Superior temporal gyrus (tissue), 1 donor: Measurements from ENCODE around the gene THNSL1.
"Not testable (repeated sequence)": the region's sequence is repeated elsewhere in the genome, so short reads cannot be mapped to it uniquely, and the experiment has no call there.

Source experiments
- DNase-seq: peaks from one replicate; pipeline ENCODE4 v3.0.0-alpha.2; 2016; ENCODE audit errors: extremely low spot score

THNSL1 gene, protein sequence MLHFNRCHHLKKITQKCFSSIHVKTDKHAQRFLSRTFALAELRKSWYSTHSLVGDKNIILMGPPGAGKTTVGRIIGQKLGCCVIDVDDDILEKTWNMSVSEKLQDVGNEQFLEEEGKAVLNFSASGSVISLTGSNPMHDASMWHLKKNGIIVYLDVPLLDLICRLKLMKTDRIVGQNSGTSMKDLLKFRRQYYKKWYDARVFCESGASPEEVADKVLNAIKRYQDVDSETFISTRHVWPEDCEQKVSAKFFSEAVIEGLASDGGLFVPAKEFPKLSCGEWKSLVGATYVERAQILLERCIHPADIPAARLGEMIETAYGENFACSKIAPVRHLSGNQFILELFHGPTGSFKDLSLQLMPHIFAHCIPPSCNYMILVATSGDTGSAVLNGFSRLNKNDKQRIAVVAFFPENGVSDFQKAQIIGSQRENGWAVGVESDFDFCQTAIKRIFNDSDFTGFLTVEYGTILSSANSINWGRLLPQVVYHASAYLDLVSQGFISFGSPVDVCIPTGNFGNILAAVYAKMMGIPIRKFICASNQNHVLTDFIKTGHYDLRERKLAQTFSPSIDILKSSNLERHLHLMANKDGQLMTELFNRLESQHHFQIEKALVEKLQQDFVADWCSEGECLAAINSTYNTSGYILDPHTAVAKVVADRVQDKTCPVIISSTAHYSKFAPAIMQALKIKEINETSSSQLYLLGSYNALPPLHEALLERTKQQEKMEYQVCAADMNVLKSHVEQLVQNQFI

DNA sequence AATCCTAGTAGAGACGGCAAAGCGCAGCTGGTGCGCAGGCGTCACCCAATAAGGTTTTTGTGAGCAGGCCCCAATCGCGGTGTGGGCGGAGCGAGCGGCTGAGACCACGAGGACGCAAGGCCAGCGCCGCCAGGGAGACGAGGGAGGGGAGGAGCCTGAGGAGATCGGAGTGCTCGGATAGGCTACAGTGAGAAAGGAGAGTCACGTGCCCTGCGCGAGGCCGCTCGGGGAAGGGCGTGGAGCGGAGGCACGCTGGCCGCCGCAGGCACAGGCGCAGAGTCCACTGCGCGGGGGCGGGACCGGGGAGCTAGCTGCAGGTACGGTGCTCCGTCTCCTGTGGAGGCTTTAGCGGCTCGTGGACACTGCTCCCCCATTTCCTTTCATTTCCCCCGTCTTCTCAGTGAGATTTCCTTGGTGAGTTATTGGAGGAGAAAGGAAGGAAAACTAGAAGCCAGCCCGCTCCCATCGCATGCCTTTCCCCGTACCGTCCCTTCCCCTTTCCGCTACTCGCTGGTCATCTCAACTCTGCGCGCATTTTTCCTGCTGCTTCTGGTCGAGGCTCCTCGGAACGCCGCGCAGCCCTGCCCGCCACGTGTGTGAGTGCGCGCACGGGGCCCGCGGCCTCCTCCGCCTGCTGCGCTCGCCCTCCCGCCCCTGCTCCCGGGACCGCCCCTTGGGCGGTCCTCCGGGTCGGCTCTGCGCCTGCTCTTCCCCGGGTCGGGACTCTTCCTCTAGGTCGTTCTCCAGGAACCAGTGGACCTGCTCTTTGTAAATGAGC is at the start of gene THNSL1:
THNSL1 (plus strand) TSS at position 237 of the 778 bp plus-strand sequence. CDS start 6,612 bp downstream, outside the sequence.
- peak; percentile 99 for DNase-seq

DNA sequence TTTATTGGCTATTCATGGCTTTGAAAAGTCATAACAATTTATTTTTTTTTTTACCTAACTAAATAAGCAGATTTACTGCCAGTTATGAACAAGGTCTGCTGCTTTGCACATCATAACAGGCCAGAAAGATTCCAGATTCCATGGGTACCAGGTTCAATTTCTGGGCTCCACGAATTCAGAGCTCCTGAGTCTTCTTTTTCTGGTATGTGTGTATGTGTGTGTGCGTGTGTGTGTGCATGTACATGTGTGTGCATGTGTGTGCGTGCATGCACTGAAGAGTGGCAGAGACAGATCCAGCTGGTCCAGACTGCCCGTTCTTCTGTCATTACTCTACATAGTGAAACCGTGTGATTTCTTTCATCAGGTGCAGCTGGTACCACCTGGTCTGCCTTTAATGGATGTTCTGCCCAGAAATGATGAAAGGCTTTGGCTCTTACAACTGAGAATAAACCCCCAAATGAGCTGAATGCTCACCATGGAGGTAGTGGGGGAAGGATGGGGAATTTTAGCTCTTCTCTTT is 49.4 kb upstream of the THNSL1 start:
- DNase-seq = no peak

DNA sequence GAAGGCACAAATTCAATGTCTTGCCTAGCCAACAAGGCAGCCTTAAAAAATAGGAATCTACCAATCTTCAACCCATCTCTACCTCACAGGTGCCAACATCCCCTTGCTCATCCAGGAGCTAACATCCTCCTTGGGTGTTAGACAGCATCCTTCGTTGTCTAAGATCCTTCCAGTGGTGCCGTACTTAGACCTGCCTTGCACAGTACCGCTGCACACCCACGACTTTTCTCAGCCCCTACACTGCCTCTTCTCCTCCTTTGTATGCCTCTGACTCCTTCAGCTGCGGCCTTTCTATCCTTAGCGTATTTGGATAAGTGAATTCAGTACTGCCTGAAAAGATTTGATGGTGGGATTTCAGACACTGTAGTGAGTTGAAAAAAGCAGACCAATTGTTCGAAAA is 48.1 kb upstream of the THNSL1 start:
- no peak for DNase-seq

DNA sequence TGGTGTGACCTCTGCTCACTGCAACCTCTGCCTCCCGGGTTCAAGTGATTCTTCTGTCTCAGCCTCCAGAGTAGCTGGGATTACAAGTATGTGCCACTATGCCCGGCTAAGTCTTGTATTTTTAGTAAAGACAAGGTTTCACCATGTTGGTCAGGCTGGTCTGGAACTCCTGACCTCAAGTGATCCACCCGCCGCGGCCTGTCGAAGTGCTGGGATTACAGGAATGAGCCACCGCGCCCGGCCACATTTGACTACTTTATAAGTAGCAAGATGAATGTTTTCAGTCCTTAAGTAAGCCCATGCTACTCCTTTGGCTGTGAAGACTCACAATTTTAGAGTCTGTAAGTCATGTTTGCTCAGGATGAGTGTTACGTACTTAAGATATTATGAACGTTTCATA is 47.5 kb upstream of the THNSL1 start:
- not testable (repeated sequence) for DNase-seq

DNA sequence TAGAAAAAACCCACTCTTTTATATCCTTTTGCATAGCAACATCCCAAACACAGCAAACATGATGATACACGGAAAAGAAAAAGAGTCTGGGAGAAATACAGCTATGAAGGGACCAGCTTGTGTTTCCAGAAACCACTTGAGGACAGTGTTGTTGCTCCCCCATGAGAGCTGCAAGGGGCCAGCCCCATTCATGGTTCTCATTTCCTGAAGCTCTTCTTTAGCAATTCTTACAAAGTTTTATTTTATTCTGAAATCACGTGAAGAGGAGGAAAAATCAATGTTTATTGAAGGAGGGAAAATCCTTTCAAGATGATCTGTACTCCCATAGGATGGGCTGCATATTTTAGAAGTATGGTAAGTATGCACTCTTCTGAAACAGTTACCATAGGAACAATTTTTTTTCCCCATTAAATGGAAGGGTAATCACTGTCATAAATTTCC is 46.6 kb upstream of the THNSL1 start:
- no peak for DNase-seq

DNA sequence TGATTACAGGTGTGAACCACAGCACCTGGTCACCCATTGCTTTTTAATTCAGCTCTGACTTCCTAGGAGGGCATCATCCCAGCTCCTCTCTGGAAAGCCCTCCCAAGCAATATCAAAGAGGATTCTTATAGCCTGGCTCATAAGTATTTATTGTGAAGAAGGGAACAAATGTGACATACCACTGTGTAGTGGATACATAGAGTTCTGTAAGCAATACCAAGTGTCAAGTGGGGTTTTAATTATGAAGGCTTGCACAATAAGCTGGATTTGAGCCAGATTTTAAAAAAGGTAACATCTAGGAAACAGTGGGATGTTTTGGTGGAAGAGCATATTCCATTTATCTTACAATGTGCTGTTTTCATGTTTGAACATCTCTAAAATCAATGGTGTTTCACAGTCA is 45.0 kb upstream of the THNSL1 start:
- DNase-seq = no peak

DNA sequence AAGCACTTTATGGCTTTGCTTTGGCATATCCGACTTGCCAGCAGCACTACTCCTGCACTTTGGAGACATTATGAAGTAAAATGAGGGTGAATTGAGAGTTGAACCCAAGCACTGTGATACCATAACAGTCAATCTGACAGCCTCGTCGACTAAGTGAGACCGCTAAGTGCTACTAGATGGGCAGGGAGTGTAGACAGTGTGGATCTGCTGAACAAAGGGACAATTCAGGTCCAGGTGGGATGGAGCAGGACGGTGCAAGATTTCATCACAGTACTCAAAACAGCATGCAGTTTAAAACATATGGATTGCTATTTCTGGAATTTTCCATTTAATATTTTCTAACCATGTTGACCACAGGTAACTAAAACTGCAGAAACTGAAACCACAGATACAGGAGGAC is 43.2 kb upstream of the THNSL1 start:
- no peak for DNase-seq

DNA sequence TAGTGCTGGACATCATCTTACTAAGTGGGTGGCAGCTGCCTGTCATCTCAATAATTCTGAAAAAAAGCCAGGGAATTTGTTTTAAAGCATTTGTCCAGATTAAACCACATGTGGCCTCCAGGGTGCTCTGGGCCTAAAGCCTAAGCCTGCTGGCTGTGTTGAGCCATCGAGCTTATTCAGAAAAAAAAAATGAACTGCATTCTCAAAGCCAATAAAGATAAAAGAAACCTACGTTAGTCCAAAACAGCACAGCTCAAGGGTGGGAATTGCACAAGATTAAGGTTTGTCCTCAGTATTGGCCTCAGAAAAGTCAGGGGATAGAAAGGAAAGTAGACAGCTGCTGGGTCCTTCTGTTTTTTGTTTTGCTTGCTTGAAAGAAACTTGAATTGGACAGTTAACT is 41.4 kb upstream of the THNSL1 start:
- DNase-seq = no peak

DNA sequence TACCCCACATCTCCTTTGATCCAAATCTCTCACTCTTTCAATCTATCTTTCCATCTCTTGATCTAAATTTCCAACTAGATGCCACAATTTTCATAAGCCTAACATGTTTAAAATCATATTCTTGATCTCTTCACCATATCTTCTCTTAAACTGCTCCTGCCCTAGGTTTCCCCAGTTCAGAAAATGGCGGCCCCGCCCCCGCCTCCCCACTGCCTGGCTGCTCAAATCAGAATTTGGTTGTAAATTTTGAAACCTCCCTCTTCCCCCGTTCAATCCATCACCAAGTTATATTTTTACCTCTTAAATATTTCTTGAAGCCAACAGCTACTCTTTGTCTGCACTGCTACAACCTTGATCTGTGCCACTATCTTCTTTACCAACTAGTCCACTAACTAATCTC is 36.7 kb upstream of the THNSL1 start:
- no peak for DNase-seq

DNA sequence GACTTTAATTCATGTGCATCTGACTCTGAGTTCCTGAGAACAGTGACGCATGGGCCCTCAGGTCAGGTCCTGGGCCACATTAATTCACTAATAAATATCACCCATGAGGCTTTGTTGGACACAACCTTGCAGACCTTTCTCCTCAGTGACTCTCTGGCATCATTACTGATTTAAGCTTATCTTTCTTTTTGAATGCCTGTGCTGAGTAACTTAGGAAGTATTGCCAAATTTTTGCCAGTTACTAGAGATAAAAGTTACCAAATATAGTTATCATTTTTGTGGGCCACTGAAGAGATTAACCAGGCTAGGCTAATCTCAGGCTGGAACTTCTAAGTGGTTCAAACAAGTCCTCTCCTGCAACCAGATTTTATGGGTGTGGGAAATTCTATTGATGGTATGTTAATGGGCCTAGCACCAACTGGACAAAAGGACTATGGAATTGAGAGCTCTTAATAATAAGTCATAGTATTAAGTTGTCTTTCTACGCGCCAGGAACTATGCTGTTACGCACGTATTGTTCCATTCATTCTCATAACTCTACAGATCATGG is 35.2 kb upstream of the THNSL1 start:
- DNase-seq = no peak

DNA sequence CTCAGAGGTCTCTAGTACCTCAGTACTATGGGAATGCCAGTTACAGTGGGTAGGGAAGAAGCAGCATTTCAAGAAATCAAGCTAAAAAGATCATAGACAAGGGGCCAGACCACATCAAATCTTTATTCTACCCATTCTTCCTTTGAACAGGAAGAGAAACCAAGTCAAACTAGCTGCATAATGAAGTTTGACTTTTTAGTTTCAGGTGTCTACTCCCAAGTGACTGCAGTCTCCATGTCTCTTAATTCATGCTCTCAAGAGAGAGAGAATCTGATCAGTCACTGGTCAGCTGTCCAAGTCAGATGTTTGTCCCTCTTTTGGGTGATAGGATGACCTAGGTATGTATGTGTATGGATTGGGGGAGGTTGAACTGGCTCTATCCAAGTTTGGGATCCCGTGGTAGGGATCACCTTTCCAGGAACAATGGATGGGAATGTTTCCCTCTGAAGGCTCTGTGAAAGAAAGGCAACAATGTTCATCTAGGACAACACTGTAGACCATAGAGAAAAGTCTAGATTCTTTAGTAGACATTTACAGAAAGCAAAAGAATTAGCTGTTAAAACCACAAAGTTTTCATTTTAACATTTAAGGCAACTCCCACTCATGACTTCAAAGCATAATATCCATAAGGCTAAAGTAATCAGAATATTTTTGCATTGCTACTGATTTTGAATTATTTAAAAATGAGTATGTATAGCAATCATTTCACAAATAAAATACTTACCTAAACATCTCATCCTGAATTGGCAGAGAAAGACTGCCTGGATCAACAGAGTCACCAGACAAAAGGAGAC is 33.9 kb upstream of the THNSL1 start:
- DNase-seq = no peak

DNA sequence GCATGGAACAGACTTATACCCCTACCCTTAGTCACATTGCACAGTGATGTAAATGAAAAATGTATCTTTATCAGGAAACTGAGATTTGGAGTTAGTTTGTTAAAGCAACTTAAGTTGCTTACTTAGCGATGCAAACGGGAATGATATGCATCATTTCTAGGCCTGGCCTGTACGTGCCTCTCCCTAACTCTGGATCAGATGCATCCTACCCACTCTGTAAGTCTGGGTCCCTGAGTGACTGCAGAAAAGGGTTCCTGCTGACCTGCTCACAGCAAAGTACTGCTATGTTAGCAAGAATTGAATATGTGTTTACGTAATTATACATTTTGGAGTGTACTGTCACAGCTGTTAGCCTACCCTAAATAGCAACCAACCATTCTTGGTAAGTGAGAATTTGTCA is 33.3 kb upstream of the THNSL1 start:
- no peak for DNase-seq

DNA sequence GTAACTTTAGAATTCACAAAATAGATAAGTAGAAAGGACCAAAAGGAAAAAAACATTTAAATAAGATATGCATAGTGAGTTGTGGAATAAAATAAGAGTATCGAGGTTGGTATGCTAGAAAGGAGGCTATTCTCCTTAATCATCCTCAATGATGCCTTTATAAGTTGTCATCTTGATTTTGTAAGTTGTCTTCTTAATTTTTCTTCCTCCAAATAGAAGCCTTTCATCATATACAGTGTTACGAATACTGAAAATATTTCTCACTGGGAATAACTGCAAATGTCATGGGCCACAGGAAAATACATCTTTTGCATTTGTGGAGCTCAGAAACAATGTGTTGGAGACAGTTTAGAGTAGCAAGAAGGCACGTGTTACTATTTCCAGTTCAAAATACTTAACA is 32.5 kb upstream of the THNSL1 start:
- no peak for DNase-seq

DNA sequence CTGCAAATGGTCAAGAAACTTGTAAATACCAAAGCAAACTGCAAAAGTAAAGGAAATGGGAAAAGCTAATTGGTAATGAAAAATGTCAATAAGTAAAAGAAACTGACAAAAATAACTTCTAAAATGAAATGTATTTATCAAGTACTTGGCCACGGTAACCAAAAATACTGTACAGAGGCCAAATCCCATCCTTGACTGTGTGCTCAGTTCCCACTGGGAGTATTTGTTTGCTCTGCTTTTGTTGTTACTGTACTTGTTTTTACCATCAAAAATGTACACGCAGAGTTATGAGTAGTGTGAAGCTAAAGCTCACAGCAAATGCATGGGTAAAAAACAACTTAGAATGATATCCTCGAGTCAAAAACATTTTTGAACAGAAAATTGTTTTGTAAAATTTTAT is 31.5 kb upstream of the THNSL1 start:
- no peak for DNase-seq

DNA sequence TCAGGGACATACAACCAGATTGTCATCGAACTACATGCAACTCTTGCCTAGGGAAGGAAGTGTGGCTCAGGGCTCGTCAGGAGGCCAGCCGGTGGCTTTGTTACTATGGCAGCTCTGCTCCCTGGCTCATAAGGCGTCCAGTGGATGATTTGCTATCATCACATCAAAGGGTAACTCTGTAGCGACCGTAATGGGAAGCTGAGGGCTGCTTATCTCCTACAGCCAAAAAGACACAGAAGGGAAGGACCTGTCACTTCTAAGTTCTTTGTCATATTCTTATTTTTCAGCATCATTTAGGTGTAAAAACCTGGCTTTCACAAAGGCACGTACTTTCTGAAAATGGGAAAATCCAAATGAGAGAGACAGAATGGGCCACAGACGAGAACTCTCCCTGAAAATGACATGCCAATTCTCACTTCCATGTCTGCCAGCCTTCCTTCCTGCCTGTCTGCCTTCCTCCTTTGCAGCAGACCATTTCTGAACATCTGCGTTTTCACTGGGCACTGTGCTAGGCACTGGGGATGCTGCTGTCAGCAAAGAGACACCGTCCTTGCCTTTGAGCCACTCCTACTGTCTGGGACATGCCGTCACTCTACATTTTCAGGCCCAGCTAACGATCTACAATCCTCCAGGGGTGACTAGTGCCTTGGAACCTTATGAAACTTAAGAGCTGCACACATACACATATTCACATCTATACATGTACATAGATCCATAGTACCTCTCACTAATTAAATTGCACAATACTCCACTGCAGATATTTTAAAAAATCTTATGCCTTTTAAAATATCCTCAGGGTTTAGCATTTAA is 27.4 kb upstream of the THNSL1 start:
- peak; percentile 54 for DNase-seq

DNA sequence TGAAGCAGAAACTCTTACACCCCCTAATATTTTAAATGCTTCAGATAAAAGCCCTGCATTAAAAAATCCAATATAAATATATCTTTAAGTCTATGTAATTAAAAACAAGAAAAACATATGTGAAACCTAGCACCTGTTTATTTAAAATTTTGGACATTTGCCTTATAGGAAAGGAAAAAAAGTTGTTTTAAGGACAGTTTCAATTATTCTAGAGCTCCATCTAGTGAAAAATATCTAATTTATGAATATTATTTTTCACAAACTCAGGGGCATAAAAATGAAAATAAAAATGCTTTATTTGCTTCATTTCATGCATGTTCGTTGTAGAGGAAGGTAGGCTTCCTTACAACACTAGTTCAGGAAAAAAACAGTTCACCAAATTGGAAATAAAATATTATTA is 26.5 kb upstream of the THNSL1 start:
- DNase-seq = no peak

DNA sequence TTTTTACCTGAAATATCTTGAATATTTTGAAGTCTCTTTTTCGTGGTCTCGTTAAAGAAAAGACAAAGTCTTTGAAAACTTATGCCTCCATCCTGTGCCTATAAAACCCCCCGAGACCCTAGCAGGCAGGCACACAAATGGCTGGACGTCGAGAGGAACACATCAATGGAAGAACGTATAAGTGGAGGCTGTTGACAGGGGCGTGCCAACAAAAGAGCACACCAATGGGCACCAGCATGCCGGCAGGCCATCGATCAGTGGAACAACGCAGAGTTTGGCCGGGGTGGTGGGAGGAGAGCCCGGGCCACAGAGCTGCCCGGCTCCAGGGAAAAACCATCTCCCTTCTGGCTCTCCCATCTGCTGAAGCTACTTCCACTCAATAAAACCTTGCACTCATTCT is 25.1 kb upstream of the THNSL1 start:
- no peak for DNase-seq

DNA sequence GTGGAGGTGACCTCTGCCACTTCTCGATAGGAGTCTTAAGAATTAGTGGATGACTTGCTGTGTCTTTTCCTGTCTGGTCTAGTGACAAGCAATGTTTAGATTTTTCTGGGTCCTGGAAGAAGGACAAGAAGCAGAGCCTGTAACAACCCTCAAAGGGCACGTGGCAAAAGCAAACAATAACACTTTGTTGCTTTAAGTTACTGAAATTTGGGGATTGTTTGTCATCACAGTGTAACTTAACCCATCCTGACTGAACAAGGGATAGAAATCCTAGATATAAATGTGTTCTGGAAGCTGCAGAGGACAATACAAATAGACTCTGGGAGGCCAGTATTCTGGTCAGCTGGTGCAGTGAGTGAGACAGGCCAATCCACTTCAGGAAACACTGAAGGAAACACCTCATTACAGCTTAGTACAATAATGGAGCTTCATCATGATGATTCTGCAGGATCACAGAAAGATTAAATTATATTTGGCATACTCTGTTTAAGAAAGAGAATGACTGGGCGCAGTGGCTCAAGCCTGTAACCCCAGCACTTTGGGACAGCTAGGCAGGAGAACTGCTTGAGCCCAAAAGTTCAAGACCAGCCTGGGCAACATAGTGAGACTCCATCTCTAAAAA is 23.8 kb upstream of the THNSL1 start:
- no peak for DNase-seq

DNA sequence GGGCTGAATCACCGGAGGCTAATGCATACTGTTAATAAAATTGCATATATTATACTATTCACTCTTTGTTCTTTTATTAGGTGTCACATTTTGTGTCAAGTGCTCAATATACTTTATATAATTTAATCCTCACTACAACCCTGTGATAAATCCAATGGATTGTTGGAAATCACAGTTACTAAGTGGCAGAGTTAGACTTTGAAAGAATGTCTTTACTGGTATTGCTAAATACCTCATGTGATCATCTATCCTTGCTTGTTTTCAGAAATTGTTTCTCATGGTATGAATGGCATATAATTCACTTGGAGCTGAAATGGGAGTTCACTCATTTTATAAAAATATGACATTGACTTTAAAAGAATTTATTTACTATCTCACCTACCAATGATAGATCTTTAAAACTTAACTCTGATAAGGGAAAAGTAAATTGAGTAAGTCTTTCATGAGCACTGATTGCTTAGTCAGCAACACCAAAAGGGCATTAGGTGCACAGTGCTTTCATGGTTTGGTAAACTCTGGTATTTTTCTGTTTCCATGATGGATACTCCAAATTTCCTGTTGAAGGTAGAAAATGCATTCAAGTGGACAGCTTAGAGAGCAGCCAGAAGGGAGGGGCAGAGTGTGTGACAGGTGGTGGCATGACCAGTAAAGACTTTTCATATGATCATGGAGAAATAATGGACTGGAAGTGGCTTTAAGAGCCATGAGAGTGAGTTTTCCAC is 23.0 kb upstream of the THNSL1 start:
- DNase-seq = no peak
